Epithelial cell of esophagus (primary cell): Measurements from ENCODE around the gene CDH13.

Source experiments
- DNase-seq: peaks from one replicate; pipeline ENCODE4 v3.0.0; 2010; ENCODE audit warnings: low read depth
- H3K4me3 ChIP-seq: 2 replicates; pipeline ENCODE4 v1.5.1; 2011; ENCODE audit warnings: mild to moderate bottlenecking, low read length, control low read depth
- CTCF ChIP-seq: IDR thresholded peaks from 2 replicates; pipeline ENCODE4 v1.5.1; 2011; ENCODE audit warnings: low read depth, mild to moderate bottlenecking, low read length, control low read depth, inconsistent platforms; ENCODE audit not compliant: insufficient read depth; ENCODE audit errors: missing control alignments

The CDH13 gene

GRCh38 chr16:82735186-82735585 lies 108.4 kb downstream of the CDH13 start:
- no peak overlapping the region for H3K4me3 ChIP-seq
- DNase-seq, result no peak
- no peak for TF ChIP-seq CTCF

- TF ChIP-seq CTCF, result no peak
- H3K4me3 ChIP-seq, result no peak overlapping the region
- no peak for DNase-seq
These were observed 108.9 kb downstream of the CDH13 start for GRCh38 chr16:82735673-82736091.

- no peak overlapping the region for H3K4me3 ChIP-seq
- DNase-seq, result no peak
- TF ChIP-seq CTCF, result no peak
These were observed 109.5 kb downstream of the CDH13 start for GRCh38 chr16:82736224-82736623.

GRCh38 chr16:82738699-82739098 lies 111.9 kb downstream of the CDH13 start:
- peak; percentile 20 for TF ChIP-seq CTCF
- no peak overlapping the region for H3K4me3 ChIP-seq
- DNase-seq, result no peak

GRCh38 chr16:82741073-82741615 lies 114.4 kb downstream of the CDH13 start:
- H3K4me3 ChIP-seq, result no peak overlapping the region
- no peak for TF ChIP-seq CTCF
- peak; percentile 52 for DNase-seq

GRCh38 chr16:82744958-82745357 lies 118.2 kb downstream of the CDH13 start:
- TF ChIP-seq CTCF, result no peak
- no peak overlapping the region for H3K4me3 ChIP-seq
- no peak for DNase-seq

GRCh38 chr16:82748026-82748425 lies 121.3 kb downstream of the CDH13 start:
- no peak for TF ChIP-seq CTCF
- H3K4me3 ChIP-seq, result no peak overlapping the region
- DNase-seq, result no peak
